Right lobe of liver (tissue), 4 donors: ENCODE data around the gene ICOS.

Source experiments
- CTCF ChIP-seq, 4 donors: fragments of 200-600 bp in 3 of 4; fragments of 450-650 bp in 1 of 4; IDR thresholded peaks; one replicate each; pipeline versions ENCODE4 v1.5.1 to v1.8.0; 2016 to 2022; ENCODE audit warnings: antibody characterized with exemption in 4 of 4, mild to moderate bottlenecking in 2 of 4
- POLR2A ChIP-seq: fragments of 450-650 bp; IDR thresholded peaks from one replicate; pipeline ENCODE4 v1.6.1; 2017; ENCODE audit warnings: antibody characterized with exemption, mild to moderate bottlenecking
- donor health status: DM: no; HTN: no; CAD: no.
- donor health status: DM: no; HTN: no; CAD: no.
- donor health status: DM: no; HTN: yes; CAD: no.

GRCh38 chr2:203994735-203995134 lies 58.2 kb downstream of the ICOS start:
- TF ChIP-seq POLR2A (no peak), CTCF (IDR thresholded peaks at IDR 0.05) (no peak)
